Panc1 (cell line): Measurements from ENCODE around the gene SUPT16H. TPM values are rescaled to one million over a fixed set of nuclear protein-coding genes. Genes with fewer than 3 reads are reported as not detected.
A peak's percentile ranks its signal among the peaks of the same experiment; 100 is the strongest.

Experiments
- ATAC-seq: fragments of 200-7000 bp; cut with Tn5 transposase; 2 replicates; pipeline ENCODE4 v1.9.1; 2020; ENCODE audit warnings: mild to moderate bottlenecking, moderate library complexity
- BruUV-seq: library from RNA; stranded (reverse); fragments of 400-500 nt; replicated peaks from 2 replicates; lab custom pipeline; 2021; lab: Mats Ljungman, UMichigan
- CTCF ChIA-PET: fragments of 300-600 bp; sonication (Branson Sonifier 250); formaldehyde crosslinking; loops from one replicate; lab custom pipeline; 2022; ENCODE audit warnings: antibody characterized with exemption; lab: Charles Lee
- POLR2A ChIA-PET: fragments of 300-600 bp; sonication (Branson Sonifier 250); formaldehyde crosslinking; loops from one replicate; lab custom pipeline; 2022; ENCODE audit warnings: antibody characterized with exemption; lab: Charles Lee
- DNase-seq: peaks from one replicate; pipeline ENCODE4 v3.0.0-alpha.2; 2010; ENCODE audit warnings: low read depth, low spot score
- H3K27ac ChIP-seq: 2 replicates; pipeline ENCODE4 v1.5.1; 2011; ENCODE audit warnings: mild to moderate bottlenecking, low read length, inconsistent platforms
- H3K27me3 ChIP-seq: fragments of 200-500 bp; sonication (Bioruptor generic); 2 replicates; pipeline ENCODE4 v1.6.0; 2014; ENCODE audit warnings: low read length, inconsistent platforms; ENCODE audit not compliant: control insufficient read depth, insufficient read depth
- H3K36me3 ChIP-seq: fragments of 200-500 bp; sonication (Bioruptor generic); 2 replicates; pipeline ENCODE4 v1.5.1; 2014; ENCODE audit warnings: inconsistent platforms, mild to moderate bottlenecking, low read length, moderate library complexity; ENCODE audit not compliant: control insufficient read depth, insufficient read depth
- H3K4me1 ChIP-seq: 2 replicates; pipeline ENCODE4 v1.5.1; 2011; ENCODE audit warnings: inconsistent platforms, mild to moderate bottlenecking, low read length, moderate library complexity; ENCODE audit not compliant: control insufficient read depth, insufficient read depth
- H3K4me3 ChIP-seq, 2 experiments: 2 replicates each; pipeline ENCODE4 v1.5.1; 2011 to 2012; ENCODE audit warnings: low read depth in 2 of 2, low read length in 2 of 2, mild to moderate bottlenecking in 2 of 2, inconsistent platforms in 1 of 2, moderate library complexity in 1 of 2
- H3K9me3 ChIP-seq: fragments of 200-500 bp; sonication (Bioruptor generic); 2 replicates; pipeline ENCODE4 v1.5.1; 2014; ENCODE audit warnings: low read depth, mild to moderate bottlenecking, inconsistent platforms, low read length, moderate library complexity; ENCODE audit not compliant: control insufficient read depth, insufficient read depth
- POLR2AphosphoS5 ChIP-seq: IDR thresholded peaks from 2 replicates; pipeline ENCODE4 v1.6.1; 2012; ENCODE audit warnings: mild to moderate bottlenecking, low read depth, low read length, moderate library complexity
- SIN3A ChIP-seq: IDR thresholded peaks from 2 replicates; pipeline ENCODE4 v1.6.1; 2012; ENCODE audit warnings: low read depth, mild to moderate bottlenecking, low read length, moderate library complexity, borderline replicate concordance; ENCODE audit not compliant: insufficient read depth
- TCF7L2 ChIP-seq: IDR thresholded peaks from 2 replicates; pipeline ENCODE4 v1.6.1; 2011; ENCODE audit warnings: mild to moderate bottlenecking, low read depth, low read length, inconsistent platforms
- in situ Hi-C: cut with HindIII; loops from 2 replicates; pipeline ENCODE4 v1.10.0; 2016; ENCODE audit warnings: low sequenced_read_pairs, low pct_unique_long_range_greater_than_20kb
- intact Hi-C: fragments of 100-400 bp; cut with micrococcal nuclease; formaldehyde crosslinking; loops from one replicate; pipeline ENCODE4 v1.10.0; 2022; ENCODE audit not compliant: unreplicated experiment
- total RNA-seq: library from RNA; stranded (reverse); gene quantifications from one replicate; pipeline ENCODE4 v1.2.1, GENCODE V29; 2021; ENCODE audit not compliant: unreplicated experiment
- TF ChIP-seq, protein P1 (sequence below): fragments of 450-650 bp; IDR thresholded peaks from 2 replicates; pipeline ENCODE4 v1.5.1; 2017; ENCODE audit warnings: mild to moderate bottlenecking
- TF ChIP-seq, protein P2 (sequence below), 2 experiments: IDR thresholded peaks; 2 replicates each; pipeline ENCODE4 v1.6.1; 2011 to 2012; ENCODE audit warnings: low read depth in 2 of 2, control low read depth in 1 of 2, low read length in 1 of 2, mild to moderate bottlenecking in 1 of 2, moderate library complexity in 1 of 2; ENCODE audit not compliant: insufficient read depth in 1 of 2

The SUPT16H gene
- total RNA-seq, 1 experiment from 2014 or later, result 84.5 TPM

DNA sequence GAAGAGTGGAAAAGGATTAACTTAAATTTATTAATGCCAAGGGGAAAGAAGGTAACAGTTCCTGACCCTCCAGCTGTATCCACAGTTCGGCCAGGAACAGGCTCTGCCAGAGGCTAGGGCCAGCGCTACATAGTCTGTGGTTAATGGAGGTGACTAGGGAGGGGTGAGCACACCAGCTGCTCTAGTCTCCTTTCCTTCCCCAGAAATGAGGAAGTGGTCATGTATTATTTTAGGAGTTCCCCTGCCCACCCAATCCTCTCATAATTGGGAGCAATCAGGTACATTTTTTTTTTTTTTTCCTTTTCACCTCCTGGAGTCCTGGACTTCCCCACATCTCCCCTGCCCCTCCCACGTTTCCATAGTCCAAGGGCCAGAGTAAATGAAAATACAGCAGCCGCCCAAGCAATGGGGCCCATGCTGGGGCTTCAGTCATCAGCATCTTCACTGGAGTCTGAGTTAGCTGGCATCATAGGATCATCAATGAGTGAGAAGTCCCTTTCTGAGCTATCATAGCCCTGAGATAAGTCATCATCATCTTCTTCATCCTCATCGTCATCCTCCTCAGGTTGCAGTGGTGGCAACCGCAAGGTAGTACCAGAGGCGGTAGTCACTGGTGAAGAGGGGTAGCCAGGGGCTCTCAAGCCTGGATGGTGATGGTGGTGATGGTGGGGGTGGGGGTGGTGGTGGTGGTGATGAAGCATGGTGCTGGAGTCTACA is 1.5 kb upstream of the SUPT16H start:
- H3K27me3 ChIP-seq, result no peaks in the 10 kb centered on the region
- H3K4me3 ChIP-seq, result no peak overlapping the region
- TF ChIP-seq, protein P1, sequence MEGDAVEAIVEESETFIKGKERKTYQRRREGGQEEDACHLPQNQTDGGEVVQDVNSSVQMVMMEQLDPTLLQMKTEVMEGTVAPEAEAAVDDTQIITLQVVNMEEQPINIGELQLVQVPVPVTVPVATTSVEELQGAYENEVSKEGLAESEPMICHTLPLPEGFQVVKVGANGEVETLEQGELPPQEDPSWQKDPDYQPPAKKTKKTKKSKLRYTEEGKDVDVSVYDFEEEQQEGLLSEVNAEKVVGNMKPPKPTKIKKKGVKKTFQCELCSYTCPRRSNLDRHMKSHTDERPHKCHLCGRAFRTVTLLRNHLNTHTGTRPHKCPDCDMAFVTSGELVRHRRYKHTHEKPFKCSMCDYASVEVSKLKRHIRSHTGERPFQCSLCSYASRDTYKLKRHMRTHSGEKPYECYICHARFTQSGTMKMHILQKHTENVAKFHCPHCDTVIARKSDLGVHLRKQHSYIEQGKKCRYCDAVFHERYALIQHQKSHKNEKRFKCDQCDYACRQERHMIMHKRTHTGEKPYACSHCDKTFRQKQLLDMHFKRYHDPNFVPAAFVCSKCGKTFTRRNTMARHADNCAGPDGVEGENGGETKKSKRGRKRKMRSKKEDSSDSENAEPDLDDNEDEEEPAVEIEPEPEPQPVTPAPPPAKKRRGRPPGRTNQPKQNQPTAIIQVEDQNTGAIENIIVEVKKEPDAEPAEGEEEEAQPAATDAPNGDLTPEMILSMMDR, result no peak
- no peak for TF ChIP-seq TCF7L2
- TF ChIP-seq POLR2AphosphoS5, result no peak
- TF ChIP-seq, protein P2, sequence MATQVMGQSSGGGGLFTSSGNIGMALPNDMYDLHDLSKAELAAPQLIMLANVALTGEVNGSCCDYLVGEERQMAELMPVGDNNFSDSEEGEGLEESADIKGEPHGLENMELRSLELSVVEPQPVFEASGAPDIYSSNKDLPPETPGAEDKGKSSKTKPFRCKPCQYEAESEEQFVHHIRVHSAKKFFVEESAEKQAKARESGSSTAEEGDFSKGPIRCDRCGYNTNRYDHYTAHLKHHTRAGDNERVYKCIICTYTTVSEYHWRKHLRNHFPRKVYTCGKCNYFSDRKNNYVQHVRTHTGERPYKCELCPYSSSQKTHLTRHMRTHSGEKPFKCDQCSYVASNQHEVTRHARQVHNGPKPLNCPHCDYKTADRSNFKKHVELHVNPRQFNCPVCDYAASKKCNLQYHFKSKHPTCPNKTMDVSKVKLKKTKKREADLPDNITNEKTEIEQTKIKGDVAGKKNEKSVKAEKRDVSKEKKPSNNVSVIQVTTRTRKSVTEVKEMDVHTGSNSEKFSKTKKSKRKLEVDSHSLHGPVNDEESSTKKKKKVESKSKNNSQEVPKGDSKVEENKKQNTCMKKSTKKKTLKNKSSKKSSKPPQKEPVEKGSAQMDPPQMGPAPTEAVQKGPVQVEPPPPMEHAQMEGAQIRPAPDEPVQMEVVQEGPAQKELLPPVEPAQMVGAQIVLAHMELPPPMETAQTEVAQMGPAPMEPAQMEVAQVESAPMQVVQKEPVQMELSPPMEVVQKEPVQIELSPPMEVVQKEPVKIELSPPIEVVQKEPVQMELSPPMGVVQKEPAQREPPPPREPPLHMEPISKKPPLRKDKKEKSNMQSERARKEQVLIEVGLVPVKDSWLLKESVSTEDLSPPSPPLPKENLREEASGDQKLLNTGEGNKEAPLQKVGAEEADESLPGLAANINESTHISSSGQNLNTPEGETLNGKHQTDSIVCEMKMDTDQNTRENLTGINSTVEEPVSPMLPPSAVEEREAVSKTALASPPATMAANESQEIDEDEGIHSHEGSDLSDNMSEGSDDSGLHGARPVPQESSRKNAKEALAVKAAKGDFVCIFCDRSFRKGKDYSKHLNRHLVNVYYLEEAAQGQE (IDR thresholded peaks at IDR 0.05; ENCODE audit: insufficient read depth in 1 of 2, low read depth in 2 of 2, low read length in 1 of 2), result no peak
- no peak for TF ChIP-seq SIN3A
- POLR2A ChIA-PET, result no interaction called here
- peaks cover 11% of the 10 kb centered on the region for H3K36me3 ChIP-seq
- peaks cover 25% of the 10 kb centered on the region for H3K4me1 ChIP-seq
- H3K9me3 ChIP-seq, result no peaks in the 10 kb centered on the region
- no TSS peak for BruUV-seq
- in situ Hi-C loops, result no loop called here
- DNase-seq (no peak), ATAC-seq (no peak)
- intact Hi-C loops, result no loop called here
- CTCF ChIA-PET, result interaction anchor here (0.7 kb wide), 1 partner anchor 147 kb away, joined by 4 read pairs; no protein-coding TSS in a partner anchor
- peak overlapping the region; percentile 97 for H3K27ac ChIP-seq

DNA sequence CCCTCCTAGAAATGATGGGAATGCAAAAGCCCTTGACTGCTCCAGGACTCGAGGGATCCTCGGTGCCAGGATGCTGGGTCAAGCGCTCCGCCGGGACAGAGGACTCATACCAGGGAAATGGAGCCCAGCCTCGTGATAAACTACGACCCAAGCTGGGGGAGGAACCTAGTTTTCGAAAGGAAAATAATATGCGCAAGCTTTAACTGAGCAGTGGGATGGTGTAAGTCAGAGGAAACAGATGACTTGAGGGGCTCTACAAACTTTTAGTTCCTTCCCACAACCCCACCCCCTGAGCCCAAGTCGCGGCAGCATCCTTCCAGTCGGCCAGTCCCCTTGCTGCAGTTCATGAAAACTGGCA is 654 bp upstream of the SUPT16H start:
- ATAC-seq, result peak; percentile 46
- Histone ChIP-seq H3K27ac (peak overlapping the region; percentile 97), H3K9me3 (no peaks in the 10 kb centered on the region), H3K36me3 (peaks cover 11% of the 10 kb centered on the region), H3K27me3 (no peaks in the 10 kb centered on the region), H3K4me3 (peak overlapping the region; percentile 91 to 96), H3K4me1 (peaks cover 25% of the 10 kb centered on the region)
- TF ChIP-seq, protein P1, result no peak
- TF ChIP-seq TCF7L2 (peak; percentile 2; the same call in 1 of the 2 replicates), POLR2AphosphoS5 (peak; percentile 13)
- TF ChIP-seq, protein P2 (IDR thresholded peaks at IDR 0.05; ENCODE audit: insufficient read depth in 1 of 2, low read depth in 2 of 2, low read length in 1 of 2), result no peak
- in situ Hi-C loops (no loop called here), intact Hi-C loops (no loop called here)
- BruUV-seq, result no TSS peak
- ChIA-PET CTCF (interaction anchor here (0.6 kb wide), 1 partner anchor 1802 kb away, joined by 3 read pairs; no protein-coding TSS in a partner anchor), POLR2A (interaction anchor here (0.6 to 0.7 kb wide), 3 partner anchors 40 to 181 kb away, joined by 3 to 9 read pairs (median 3); no protein-coding TSS in a partner anchor)
- no peak for DNase-seq
